ENCODE measurements around the gene OGFR. TPM values are rescaled to one million over a fixed set of nuclear protein-coding genes. Genes with fewer than 3 reads are reported as not detected.

OGFR gene
- total RNA-seq, 2 experiments from 2014 or later: 54.5 to 56.0 TPM

GRCh38 chr20:62799459-62799858 is 5.2 kb upstream of the OGFR start:
- peaks cover 52% of the 10 kb centered on the region for H3K36me3 Mint-ChIP-seq (ENCODE audit: low read depth)
- H3K4me3 ChIP-seq (ENCODE audit: low read length): no peak overlapping the region
- no peaks in the 10 kb centered on the region for H3K9me3 ChIP-seq (ENCODE audit: control insufficient read depth in 1 of 2, insufficient read depth in 1 of 2, low read length in 2 of 2)
- H3K4me1 Mint-ChIP-seq (ENCODE audit: low read depth): peaks cover 43% of the 10 kb centered on the region
- intact Hi-C loops (cut with DNase I, micrococcal nuclease): loop anchor here in 1 of 2 experiments (10.0 kb wide), 1 partner anchor 415 kb away; the partner anchor contains the start of gene RPS21
- no peaks in the 10 kb centered on the region for H3K27me3 ChIP-seq (ENCODE audit: control insufficient read depth in 1 of 2, insufficient read depth in 2 of 2, low read length in 2 of 2)
- DNase-seq: no peak
- H3K27ac ChIP-seq (ENCODE audit: low read depth in 1 of 2, low read length in 2 of 2): no peak overlapping the region
- ChIA-PET POLR2A (no interaction called here), CTCF (no interaction called here)
- peaks cover 4% of the 10 kb centered on the region for H3K27me3 Mint-ChIP-seq
- TF ChIP-seq, protein P1, sequence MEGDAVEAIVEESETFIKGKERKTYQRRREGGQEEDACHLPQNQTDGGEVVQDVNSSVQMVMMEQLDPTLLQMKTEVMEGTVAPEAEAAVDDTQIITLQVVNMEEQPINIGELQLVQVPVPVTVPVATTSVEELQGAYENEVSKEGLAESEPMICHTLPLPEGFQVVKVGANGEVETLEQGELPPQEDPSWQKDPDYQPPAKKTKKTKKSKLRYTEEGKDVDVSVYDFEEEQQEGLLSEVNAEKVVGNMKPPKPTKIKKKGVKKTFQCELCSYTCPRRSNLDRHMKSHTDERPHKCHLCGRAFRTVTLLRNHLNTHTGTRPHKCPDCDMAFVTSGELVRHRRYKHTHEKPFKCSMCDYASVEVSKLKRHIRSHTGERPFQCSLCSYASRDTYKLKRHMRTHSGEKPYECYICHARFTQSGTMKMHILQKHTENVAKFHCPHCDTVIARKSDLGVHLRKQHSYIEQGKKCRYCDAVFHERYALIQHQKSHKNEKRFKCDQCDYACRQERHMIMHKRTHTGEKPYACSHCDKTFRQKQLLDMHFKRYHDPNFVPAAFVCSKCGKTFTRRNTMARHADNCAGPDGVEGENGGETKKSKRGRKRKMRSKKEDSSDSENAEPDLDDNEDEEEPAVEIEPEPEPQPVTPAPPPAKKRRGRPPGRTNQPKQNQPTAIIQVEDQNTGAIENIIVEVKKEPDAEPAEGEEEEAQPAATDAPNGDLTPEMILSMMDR (IDR thresholded peaks at IDR 0.05): no peak
- H3K4me3 Mint-ChIP-seq: no peak overlapping the region
- ATAC-seq (ENCODE audit: poor library complexity): no peak
- no peak overlapping the region for H3K27ac Mint-ChIP-seq
- H3K36me3 ChIP-seq (ENCODE audit: insufficient read depth, low read length): peaks cover 33% of the 10 kb centered on the region
- no peaks in the 10 kb centered on the region for H3K9me3 Mint-ChIP-seq
- peaks cover 40% of the 10 kb centered on the region for H3K4me1 ChIP-seq (ENCODE audit: insufficient read depth, low read length)

GRCh38 chr20:62799873-62800272 is 4.8 kb upstream of the OGFR start:
- H3K27ac Mint-ChIP-seq: no peak overlapping the region
- H3K9me3 Mint-ChIP-seq: no peaks in the 10 kb centered on the region
- no peak overlapping the region for H3K27ac ChIP-seq (ENCODE audit: low read depth in 1 of 2, low read length in 2 of 2)
- DNase-seq (no peak), ATAC-seq (ENCODE audit: poor library complexity) (no peak)
- peaks cover 33% of the 10 kb centered on the region for H3K36me3 ChIP-seq (ENCODE audit: insufficient read depth, low read length)
- H3K36me3 Mint-ChIP-seq (ENCODE audit: low read depth): peaks cover 52% of the 10 kb centered on the region
- POLR2A ChIA-PET: no interaction called here
- TF ChIP-seq, protein P1 (IDR thresholded peaks at IDR 0.05): no peak
- peaks cover 39% of the 10 kb centered on the region for H3K4me1 Mint-ChIP-seq (ENCODE audit: low read depth)
- H3K4me1 ChIP-seq (ENCODE audit: insufficient read depth, low read length): peaks cover 36% of the 10 kb centered on the region
- no peaks in the 10 kb centered on the region for H3K27me3 ChIP-seq (ENCODE audit: control insufficient read depth in 1 of 2, insufficient read depth in 2 of 2, low read length in 2 of 2)
- no peak overlapping the region for H3K4me3 Mint-ChIP-seq
- no peak overlapping the region for H3K4me3 ChIP-seq (ENCODE audit: low read length)
- intact Hi-C loops (cut with DNase I, micrococcal nuclease): loop anchor here in 1 of 2 experiments (10.0 kb wide), 1 partner anchor 415 kb away; the partner anchor contains the start of gene RPS21
- peaks cover 4% of the 10 kb centered on the region for H3K27me3 Mint-ChIP-seq
- H3K9me3 ChIP-seq (ENCODE audit: control insufficient read depth in 1 of 2, insufficient read depth in 1 of 2, low read length in 2 of 2): no peaks in the 10 kb centered on the region
- CTCF ChIA-PET: no interaction called here

DNA sequence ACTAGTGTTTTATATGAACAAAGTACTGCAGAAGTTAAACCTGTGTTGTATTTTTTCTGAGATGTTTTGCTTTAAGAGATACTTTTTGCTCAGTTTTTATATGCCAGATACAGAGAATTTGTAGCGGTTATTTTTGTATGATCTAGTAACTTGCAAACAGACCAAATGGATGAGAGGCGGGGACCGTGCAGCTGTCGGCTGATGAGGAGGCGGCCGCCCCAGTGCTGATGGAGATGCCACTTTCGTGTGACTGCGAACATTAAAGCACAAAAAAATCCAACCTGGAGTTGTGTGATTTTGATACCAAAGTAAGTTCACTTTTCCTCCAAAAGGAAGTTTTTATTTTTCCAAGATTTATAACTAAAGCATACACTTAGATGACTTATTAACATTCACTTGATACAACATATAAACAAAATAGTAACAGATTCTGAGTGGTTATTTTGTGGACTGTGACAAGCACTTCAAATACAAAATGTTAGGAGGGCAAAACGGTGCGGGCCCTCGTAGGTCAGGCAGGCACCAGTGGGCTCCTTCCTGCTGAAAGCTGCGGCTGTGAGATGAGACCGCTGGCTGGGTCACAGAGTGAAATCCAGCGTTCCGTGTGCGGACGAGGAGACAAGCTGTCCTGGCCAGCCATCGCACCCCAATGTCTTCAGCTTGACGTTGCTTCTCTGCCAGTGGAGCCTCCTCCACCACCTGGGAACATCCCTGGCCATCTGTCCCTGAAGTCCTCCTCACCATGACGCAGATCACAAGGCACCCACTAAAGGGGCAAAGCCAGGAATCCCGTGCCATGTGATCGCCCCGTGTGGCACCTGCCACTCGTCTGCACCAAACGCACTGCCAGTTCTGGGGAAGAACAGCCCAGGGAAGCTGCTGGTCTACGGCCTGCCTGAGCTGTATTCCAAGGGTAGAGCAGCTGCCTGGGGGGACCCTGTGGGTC is 4.0 kb upstream of the OGFR start:
- CTCF ChIA-PET: no interaction called here
- no peaks in the 10 kb centered on the region for H3K9me3 Mint-ChIP-seq
- POLR2A ChIA-PET: no interaction called here

More for the DNA sequence above, 4.0 kb upstream of the OGFR start:
- no peak overlapping the region for H3K4me3 ChIP-seq (ENCODE audit: low read length)
- peaks cover 33% of the 10 kb centered on the region for H3K36me3 ChIP-seq (ENCODE audit: insufficient read depth, low read length)
- ATAC-seq (ENCODE audit: poor library complexity) (no peak), DNase-seq (no peak)
- no peak overlapping the region for H3K27ac ChIP-seq (ENCODE audit: low read depth in 1 of 2, low read length in 2 of 2)
- TF ChIP-seq, protein P1 (IDR thresholded peaks at IDR 0.05): no peak
- intact Hi-C loops (cut with DNase I, micrococcal nuclease): no loop called here
- Mint-ChIP-seq H3K36me3 (ENCODE audit: low read depth) (peaks cover 48% of the 10 kb centered on the region), H3K4me1 (ENCODE audit: low read depth) (peaks cover 36% of the 10 kb centered on the region), H3K27me3 (peaks cover 4% of the 10 kb centered on the region), H3K4me3 (peak overlapping the region; percentile 51), H3K27ac (no peak overlapping the region)
- H3K9me3 ChIP-seq (ENCODE audit: control insufficient read depth in 1 of 2, insufficient read depth in 1 of 2, low read length in 2 of 2): no peaks in the 10 kb centered on the region
- peaks cover 31% of the 10 kb centered on the region for H3K4me1 ChIP-seq (ENCODE audit: insufficient read depth, low read length)
- H3K27me3 ChIP-seq (ENCODE audit: control insufficient read depth in 1 of 2, insufficient read depth in 2 of 2, low read length in 2 of 2): no peaks in the 10 kb centered on the region

Data from CD4-positive, alpha-beta T cell (primary cell).